K562 (cell line): ENCODE data around the gene CCNYL1. TPM values are rescaled to one million over a fixed set of nuclear protein-coding genes. Genes with fewer than 3 reads are reported as not detected.

ENCODE experiments used
- ARID1B ChIP-seq: fragments of 450-650 bp; IDR thresholded peaks from 2 replicates; pipeline ENCODE4 v1.6.1; 2016; ENCODE audit warnings: antibody characterized with exemption, mild to moderate bottlenecking, inconsistent platforms
- BACH1 ChIP-seq: fragments of 200-800 bp; sonication (Bioruptor generic); IDR thresholded peaks from 2 replicates; pipeline ENCODE4 v1.6.1; 2016; ENCODE audit warnings: missing genetic modification characterization, missing compliant biosample characterization
- E2F1 ChIP-seq: sonication (generic); formaldehyde crosslinking; IDR thresholded peaks from 2 replicates; pipeline ENCODE4 v1.8.1; 2023; ENCODE audit warnings: mild to moderate bottlenecking, missing genetic modification reagents, moderate library complexity
- ESRRA ChIP-seq: fragments of 450-650 bp; IDR thresholded peaks from 2 replicates; pipeline ENCODE4 v1.6.1; 2014; ENCODE audit warnings: low read depth, mild to moderate bottlenecking, moderate library complexity, borderline replicate concordance
- ID3 ChIP-seq, 2 experiments: fragments of 250-450 bp in 1 of 2; fragments of 450-650 bp in 1 of 2; sonication (Bioruptor Pico) in 1 of 2; IDR thresholded peaks; 2 replicates each; pipeline versions ENCODE4 v1.6.1 to v1.8.0; 2016 to 2021; ENCODE audit warnings: mild to moderate bottlenecking in 2 of 2, moderate library complexity in 2 of 2, missing compliant biosample characterization in 1 of 2, missing genetic modification characterization in 1 of 2
- NFYB ChIP-seq: IDR thresholded peaks from 2 replicates; pipeline ENCODE4 v1.6.1; 2011; ENCODE audit warnings: mild to moderate bottlenecking, moderate library complexity; ENCODE audit not compliant: insufficient read length; ENCODE audit errors: extremely low read depth
- RFX1 ChIP-seq: fragments of 450-650 bp; IDR thresholded peaks from 2 replicates; pipeline ENCODE4 v1.6.1; 2016; ENCODE audit warnings: mild to moderate bottlenecking, moderate library complexity
- TAF1 ChIP-seq: IDR thresholded peaks from 2 replicates; pipeline ENCODE4 v1.6.1; 2011; ENCODE audit warnings: mild to moderate bottlenecking, low read length, moderate library complexity; ENCODE audit not compliant: insufficient read depth, control insufficient read depth, severe bottlenecking; ENCODE audit errors: extremely low read depth
- TEAD4 ChIP-seq, 2 experiments: sonication (generic) in 1 of 2; formaldehyde crosslinking in 1 of 2; IDR thresholded peaks; 2 replicates each; pipeline versions ENCODE4 v1.6.1 to v1.8.0; 2012 to 2022; ENCODE audit warnings: borderline replicate concordance in 1 of 2, inconsistent platforms in 1 of 2, low read length in 1 of 2, mild to moderate bottlenecking in 1 of 2, missing genetic modification reagents in 1 of 2
- THAP12 ChIP-seq: fragments of 250-450 bp; sonication (Bioruptor Pico); IDR thresholded peaks from 2 replicates; pipeline ENCODE4 v1.9.0; 2021; ENCODE audit warnings: mild to moderate bottlenecking, inconsistent platforms
- ZFP36 ChIP-seq: fragments of 150-350 bp; IDR thresholded peaks from 2 replicates; pipeline ENCODE4 v1.6.1; 2018; ENCODE audit warnings: low read length, low read depth; ENCODE audit not compliant: partially characterized antibody
- ZNF175 ChIP-seq: fragments of 200-800 bp; sonication (Bioruptor generic); IDR thresholded peaks from 2 replicates; pipeline ENCODE4 v1.6.1; 2016; ENCODE audit warnings: low read depth, mild to moderate bottlenecking, missing genetic modification characterization, missing compliant biosample characterization
- polyA plus RNA-seq, 8 experiments: library from polyadenylated mRNA; depleted of rRNA in 4 of 8; stranded (reverse) in 5 of 8; unstranded in 3 of 8; fragments of >200 nt; fragmentation: Nextera tagmentation in 2 of 8; fragmentation: Illumina TruSeq in 1 of 8; extraction: Ambion mirVana in 2 of 8; extraction: Trizol in 1 of 8; gene quantifications; 2 replicates each; pipeline versions ENCODE4 v1.2.1 to v1.2.3, GENCODE V29; 2011 to 2014; ENCODE audit warnings: inconsistent platforms in 1 of 8, missing spikeins in 1 of 8
- total RNA-seq, 7 experiments: library from RNA; depleted of rRNA in 6 of 7; stranded (reverse); fragments of >200 nt in 6 of 7; fragmentation: Illumina TruSeq in 2 of 7; extraction: Trizol in 2 of 7; gene quantifications; 2 replicates each; pipeline versions ENCODE4 v1.2.1 to v1.2.3, GENCODE V29; 2011 to 2021; ENCODE audit warnings: low replicate concordance in 1 of 7
- TF ChIP-seq, protein P1 (sequence below): fragments of 450-650 bp; IDR thresholded peaks from 2 replicates; pipeline ENCODE4 v1.6.1; 2017; ENCODE audit warnings: antibody characterized with exemption, mild to moderate bottlenecking

The CCNYL1 gene
- total and polyA plus RNA-seq, 9 of the 15 experiments (the other 6 are each of a cell fraction or from before 2014, with no cell fraction given): 1.9 to 7.5 (median 4.7) TPM

GRCh38 chr2:207792244-207792785 is 80.9 kb downstream of the CCNYL1 start (continued):
- TF ChIP-seq, protein P1, sequence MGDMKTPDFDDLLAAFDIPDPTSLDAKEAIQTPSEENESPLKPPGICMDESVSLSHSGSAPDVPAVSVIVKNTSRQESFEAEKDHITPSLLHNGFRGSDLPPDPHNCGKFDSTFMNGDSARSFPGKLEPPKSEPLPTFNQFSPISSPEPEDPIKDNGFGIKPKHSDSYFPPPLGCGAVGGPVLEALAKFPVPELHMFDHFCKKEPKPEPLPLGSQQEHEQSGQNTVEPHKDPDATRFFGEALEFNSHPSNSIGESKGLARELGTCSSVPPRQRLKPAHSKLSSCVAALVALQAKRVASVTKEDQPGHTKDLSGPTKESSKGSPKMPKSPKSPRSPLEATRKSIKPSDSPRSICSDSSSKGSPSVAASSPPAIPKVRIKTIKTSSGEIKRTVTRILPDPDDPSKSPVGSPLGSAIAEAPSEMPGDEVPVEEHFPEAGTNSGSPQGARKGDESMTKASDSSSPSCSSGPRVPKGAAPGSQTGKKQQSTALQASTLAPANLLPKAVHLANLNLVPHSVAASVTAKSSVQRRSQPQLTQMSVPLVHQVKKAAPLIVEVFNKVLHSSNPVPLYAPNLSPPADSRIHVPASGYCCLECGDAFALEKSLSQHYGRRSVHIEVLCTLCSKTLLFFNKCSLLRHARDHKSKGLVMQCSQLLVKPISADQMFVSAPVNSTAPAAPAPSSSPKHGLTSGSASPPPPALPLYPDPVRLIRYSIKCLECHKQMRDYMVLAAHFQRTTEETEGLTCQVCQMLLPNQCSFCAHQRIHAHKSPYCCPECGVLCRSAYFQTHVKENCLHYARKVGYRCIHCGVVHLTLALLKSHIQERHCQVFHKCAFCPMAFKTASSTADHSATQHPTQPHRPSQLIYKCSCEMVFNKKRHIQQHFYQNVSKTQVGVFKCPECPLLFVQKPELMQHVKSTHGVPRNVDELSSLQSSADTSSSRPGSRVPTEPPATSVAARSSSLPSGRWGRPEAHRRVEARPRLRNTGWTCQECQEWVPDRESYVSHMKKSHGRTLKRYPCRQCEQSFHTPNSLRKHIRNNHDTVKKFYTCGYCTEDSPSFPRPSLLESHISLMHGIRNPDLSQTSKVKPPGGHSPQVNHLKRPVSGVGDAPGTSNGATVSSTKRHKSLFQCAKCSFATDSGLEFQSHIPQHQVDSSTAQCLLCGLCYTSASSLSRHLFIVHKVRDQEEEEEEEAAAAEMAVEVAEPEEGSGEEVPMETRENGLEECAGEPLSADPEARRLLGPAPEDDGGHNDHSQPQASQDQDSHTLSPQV: peak; percentile 91
- TF ChIP-seq RFX1 (no peak), ZFP36 (peak; percentile 6), NFYB (no peak), ESRRA (no peak), ARID1B (peak; percentile 30; the same call in 1 of the 2 replicates), THAP12 (CRISPR knock-in tag) (no peak), E2F1 (CRISPR knock-in tag) (no peak), BACH1 (peak; percentile 21; the same call in 1 of the 2 replicates), TEAD4 (IDR thresholded peaks at IDR 0.05; ENCODE audit: low read length) (no peak), TEAD4 (CRISPR knock-in tag; IDR thresholded peaks at IDR 0.05; ENCODE audit: borderline replicate concordance) (no peak), TAF1 (peak; percentile 42), ZNF175 (CRISPR knock-in tag) (peak; percentile 82), ID3 (CRISPR knock-in tag; IDR thresholded peaks at IDR 0.05) (no peak), ID3 (tag; IDR thresholded peaks at IDR 0.05) (peak; percentile 77)
